ENCODE measurements around the gene PTPN3.

DNA sequence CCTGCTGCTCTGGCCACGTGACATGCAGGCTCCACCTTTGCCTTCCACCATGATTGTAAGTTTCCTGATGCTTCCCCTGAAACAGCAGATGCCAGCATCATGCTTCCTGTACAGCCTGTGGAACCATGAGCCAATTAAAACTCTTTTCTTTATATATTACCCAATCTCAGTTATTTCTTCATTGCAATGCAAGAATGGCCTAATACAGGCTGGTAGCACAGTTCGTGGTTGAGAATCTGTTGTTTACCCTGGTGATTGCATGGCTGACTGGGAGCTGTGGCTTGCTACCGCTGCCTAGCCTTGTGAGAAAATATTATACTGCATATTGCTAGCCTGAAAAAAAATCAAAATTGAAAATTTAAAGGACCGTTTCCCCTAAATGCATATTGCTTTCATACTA is 44.8 kb upstream of the PTPN3 start:
- TF ChIP-seq POLR2A (IDR thresholded peaks at IDR 0.05; ENCODE audit: low read length) (no peak), GATA1 (IDR thresholded peaks at IDR 0.05; ENCODE audit: low read depth, low read length) (no peak)

Data from erythroblast (primary cell).